Measurements from ENCODE around the gene APLP2. TPM values are rescaled to one million over a fixed set of nuclear protein-coding genes. Genes with fewer than 3 reads are reported as not detected.
"Not testable (repeated sequence)": the region's sequence is repeated elsewhere in the genome, so short reads cannot be mapped to it uniquely, and the experiment has no call there.

APLP2 gene
- total RNA-seq = 415 and 508 TPM in 2 replicates
- polyA plus RNA-seq = 409 and 559 TPM in 2 replicates
- polyA plus RNA-seq (2012) = 322 and 428 TPM in 2 replicates
- polyA minus RNA-seq (ENCODE audit: low replicate concordance) = 119 and 178 TPM in 2 replicates

- peaks cover 5% of the 10 kb centered on the region for H3K4me1 ChIP-seq (ENCODE audit: control insufficient read depth, extremely low read depth, insufficient read depth, low read length)
- H3K36me3 ChIP-seq (ENCODE audit: control insufficient read depth, insufficient read depth, low read length) = no peaks in the 10 kb centered on the region
- H3K9me3 ChIP-seq (ENCODE audit: control insufficient read depth, insufficient read depth, low read depth, low read length) = no peaks in the 10 kb centered on the region
- H3K4me2 ChIP-seq (ENCODE audit: extremely low read depth, insufficient read depth, low read length) = peak within 1 kb of the TSS; percentile 79
- TF ChIP-seq, protein P1, sequence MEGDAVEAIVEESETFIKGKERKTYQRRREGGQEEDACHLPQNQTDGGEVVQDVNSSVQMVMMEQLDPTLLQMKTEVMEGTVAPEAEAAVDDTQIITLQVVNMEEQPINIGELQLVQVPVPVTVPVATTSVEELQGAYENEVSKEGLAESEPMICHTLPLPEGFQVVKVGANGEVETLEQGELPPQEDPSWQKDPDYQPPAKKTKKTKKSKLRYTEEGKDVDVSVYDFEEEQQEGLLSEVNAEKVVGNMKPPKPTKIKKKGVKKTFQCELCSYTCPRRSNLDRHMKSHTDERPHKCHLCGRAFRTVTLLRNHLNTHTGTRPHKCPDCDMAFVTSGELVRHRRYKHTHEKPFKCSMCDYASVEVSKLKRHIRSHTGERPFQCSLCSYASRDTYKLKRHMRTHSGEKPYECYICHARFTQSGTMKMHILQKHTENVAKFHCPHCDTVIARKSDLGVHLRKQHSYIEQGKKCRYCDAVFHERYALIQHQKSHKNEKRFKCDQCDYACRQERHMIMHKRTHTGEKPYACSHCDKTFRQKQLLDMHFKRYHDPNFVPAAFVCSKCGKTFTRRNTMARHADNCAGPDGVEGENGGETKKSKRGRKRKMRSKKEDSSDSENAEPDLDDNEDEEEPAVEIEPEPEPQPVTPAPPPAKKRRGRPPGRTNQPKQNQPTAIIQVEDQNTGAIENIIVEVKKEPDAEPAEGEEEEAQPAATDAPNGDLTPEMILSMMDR (conservative IDR thresholded peaks at IDR 0.05 in 1 of 2, IDR thresholded peaks at IDR 0.05 in 1 of 2; ENCODE audit: low read depth in 1 of 2, low read length in 2 of 2) = no peak
- TF ChIP-seq EZH2 (IDR thresholded peaks at IDR 0.05; ENCODE audit: low read length, missing control alignments) = no peak
- peak within 1 kb of the TSS; percentile 78 for H3K9ac ChIP-seq (ENCODE audit: insufficient read depth, low read length)
- peak within 1 kb of the TSS; percentile 83 for H3K27ac ChIP-seq (ENCODE audit: insufficient read depth, low read length)
- peaks cover 6% of the 10 kb centered on the region for H4K20me1 ChIP-seq (ENCODE audit: control insufficient read depth, extremely low read depth, insufficient read depth, low read length)
- peak; percentile 98 for DNase-seq (ENCODE audit: low read depth in 2 of 2)
- peak within 1 kb of the TSS; percentile 74 to 93 (median 78) for H3K4me3 ChIP-seq (replicated peaks in 1 of 4; ENCODE audit: control extremely low read depth in 1 of 4, insufficient read depth in 1 of 4, low read depth in 3 of 4, low read length in 4 of 4)
- peaks cover 38% of the 10 kb centered on the region for H3K79me2 ChIP-seq (ENCODE audit: control insufficient read depth, insufficient read depth, low read length)
- H3K27me3 ChIP-seq (ENCODE audit: control insufficient read depth, insufficient read depth, low read length) = no peaks in the 10 kb centered on the region
- peak within 1 kb of the TSS; percentile 92 for H2AFZ ChIP-seq (ENCODE audit: low read length)
Measured at GRCh38 chr11:130069659-130070108, at the start of gene APLP2. Gene APLP2, plus strand, starts transcription at chr11:130069894. Its CDS starts 84 bp downstream, at chr11:130069978.

- Histone ChIP-seq H3K36me3 (ENCODE audit: control insufficient read depth, insufficient read depth, low read length) (no peaks in the 10 kb centered on the region), H3K4me1 (ENCODE audit: control insufficient read depth, extremely low read depth, insufficient read depth, low read length) (peaks cover 2% of the 10 kb centered on the region), H4K20me1 (ENCODE audit: control insufficient read depth, extremely low read depth, insufficient read depth, low read length) (no peaks in the 10 kb centered on the region), H3K79me2 (ENCODE audit: control insufficient read depth, insufficient read depth, low read length) (no peaks in the 10 kb centered on the region), H3K4me3 (replicated peaks in 1 of 4; ENCODE audit: control extremely low read depth in 1 of 4, insufficient read depth in 1 of 4, low read depth in 3 of 4, low read length in 4 of 4) (no peak overlapping the region), H3K9me3 (ENCODE audit: control insufficient read depth, insufficient read depth, low read depth, low read length) (no peaks in the 10 kb centered on the region), H3K27ac (ENCODE audit: insufficient read depth, low read length) (no peak overlapping the region), H2AFZ (ENCODE audit: low read length) (no peak overlapping the region), H3K27me3 (ENCODE audit: control insufficient read depth, insufficient read depth, low read length) (no peaks in the 10 kb centered on the region), H3K4me2 (ENCODE audit: extremely low read depth, insufficient read depth, low read length) (no peak overlapping the region), H3K9ac (ENCODE audit: insufficient read depth, low read length) (no peak overlapping the region)
- TF ChIP-seq EZH2 (IDR thresholded peaks at IDR 0.05; ENCODE audit: low read length, missing control alignments) = no peak
- TF ChIP-seq, protein P1 (conservative IDR thresholded peaks at IDR 0.05 in 1 of 2, IDR thresholded peaks at IDR 0.05 in 1 of 2; ENCODE audit: low read depth in 1 of 2, low read length in 2 of 2) = no peak
- peak in 1 of 2 donors; percentile 60 for DNase-seq (ENCODE audit: low read depth in 2 of 2)
Measured at GRCh38 chr11:130020323-130020722, 49.4 kb upstream of the APLP2 start.

DNA sequence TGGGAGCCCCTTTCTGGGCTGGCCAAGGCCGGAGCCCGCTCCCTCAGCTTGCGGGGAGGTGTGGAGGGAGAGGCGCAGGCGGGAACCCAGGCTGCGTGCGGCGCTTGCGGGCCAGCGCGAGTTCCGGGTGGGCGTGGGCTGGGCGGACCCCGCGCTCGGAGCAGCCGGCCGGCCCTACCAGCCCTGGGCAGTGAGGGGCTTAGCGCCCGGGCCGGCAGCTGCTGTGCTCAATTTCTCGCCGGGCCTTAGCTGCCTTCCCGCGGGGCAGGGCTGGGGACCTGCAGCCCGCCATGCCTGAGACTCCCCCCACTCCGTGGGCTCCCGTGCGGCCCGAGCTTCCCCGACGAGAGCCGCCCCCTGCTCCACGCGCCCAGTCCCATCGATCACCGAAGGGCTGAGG lies 48.1 kb upstream of the APLP2 start:
- not testable (repeated sequence) for H3K27me3 ChIP-seq (ENCODE audit: control insufficient read depth, insufficient read depth, low read length); H3K27ac ChIP-seq (ENCODE audit: insufficient read depth, low read length); H3K4me1 ChIP-seq (ENCODE audit: control insufficient read depth, extremely low read depth, insufficient read depth, low read length); DNase-seq (ENCODE audit: low read depth in 2 of 2); H3K4me3 ChIP-seq (replicated peaks in 1 of 4; ENCODE audit: control extremely low read depth in 1 of 4, insufficient read depth in 1 of 4, low read depth in 3 of 4, low read length in 4 of 4); H3K4me2 ChIP-seq (ENCODE audit: extremely low read depth, insufficient read depth, low read length); H4K20me1 ChIP-seq (ENCODE audit: control insufficient read depth, extremely low read depth, insufficient read depth, low read length); H3K9me3 ChIP-seq (ENCODE audit: control insufficient read depth, insufficient read depth, low read depth, low read length); H2AFZ ChIP-seq (ENCODE audit: low read length); H3K36me3 ChIP-seq (ENCODE audit: control insufficient read depth, insufficient read depth, low read length); H3K9ac ChIP-seq (ENCODE audit: insufficient read depth, low read length); H3K79me2 ChIP-seq (ENCODE audit: control insufficient read depth, insufficient read depth, low read length)
